ENCODE data around the gene GFI1B.
"Not testable (repeated sequence)": the region's sequence is repeated elsewhere in the genome, so short reads cannot be mapped to it uniquely, and the experiment has no call there.

The GFI1B gene

DNA sequence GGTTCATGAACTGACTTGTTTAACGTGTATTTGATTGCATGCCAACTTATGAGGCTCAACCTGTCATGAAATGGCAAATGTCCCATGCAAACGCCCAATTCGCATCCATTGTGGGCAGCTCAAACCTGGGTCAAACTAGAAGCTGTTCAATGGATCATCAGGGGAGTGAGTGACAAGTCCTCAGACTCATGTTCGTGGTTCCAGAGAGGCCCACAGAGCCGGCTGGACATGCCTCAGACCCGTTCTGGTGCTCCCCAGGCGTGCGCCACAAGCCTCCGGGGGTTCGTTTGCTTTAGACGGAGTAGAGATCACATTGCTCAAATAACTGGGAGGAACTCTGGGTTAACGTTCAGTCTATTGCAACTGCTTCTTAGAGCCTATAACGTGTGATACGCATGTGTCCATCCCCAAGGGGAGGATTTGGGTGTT lies 15.0 kb downstream of the GFI1B start:
- DNase-seq, result no peak

DNA sequence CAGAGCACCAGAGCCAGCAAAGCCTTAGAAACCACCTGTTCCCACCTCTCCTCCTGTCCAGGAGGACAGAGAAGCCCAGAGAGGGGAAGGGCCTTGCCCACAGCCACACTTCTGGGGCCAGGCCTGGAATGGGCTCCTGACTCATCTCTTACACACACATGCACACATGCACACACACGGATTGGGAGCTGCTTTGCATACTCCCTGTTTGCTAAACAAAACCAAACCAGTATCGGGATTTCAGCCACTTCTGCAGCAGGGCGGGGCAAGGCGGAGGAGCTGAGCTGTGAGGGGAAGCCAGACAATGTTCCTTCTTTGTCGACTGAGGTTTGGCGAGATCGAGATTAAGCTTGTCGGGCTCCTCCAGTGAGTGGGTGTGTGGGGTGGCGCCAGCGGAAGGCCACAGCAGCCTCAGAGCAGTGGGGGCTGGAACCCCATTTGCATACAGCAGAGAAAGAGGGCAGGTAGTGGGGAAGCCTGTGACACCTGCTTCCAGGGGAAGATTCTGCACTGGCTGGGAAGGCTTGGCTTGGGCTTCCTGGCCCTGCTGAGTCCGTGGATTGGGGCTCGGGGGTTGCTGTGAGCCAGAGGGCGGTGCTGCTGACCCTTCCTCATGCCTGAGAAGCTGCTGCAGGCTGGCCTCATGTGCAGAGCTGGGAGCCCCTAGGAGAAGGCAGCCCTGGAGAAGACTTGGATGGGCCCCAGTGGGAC lies 16.1 kb downstream of the GFI1B start:
- DNase-seq, result no peak

- no peak for DNase-seq
Observed at GRCh38 chr9:132995121-132995420, 16.6 kb downstream of the GFI1B start.

GRCh38 chr9:132995879-132996278 lies 17.4 kb downstream of the GFI1B start:
- no peak for DNase-seq

DNA sequence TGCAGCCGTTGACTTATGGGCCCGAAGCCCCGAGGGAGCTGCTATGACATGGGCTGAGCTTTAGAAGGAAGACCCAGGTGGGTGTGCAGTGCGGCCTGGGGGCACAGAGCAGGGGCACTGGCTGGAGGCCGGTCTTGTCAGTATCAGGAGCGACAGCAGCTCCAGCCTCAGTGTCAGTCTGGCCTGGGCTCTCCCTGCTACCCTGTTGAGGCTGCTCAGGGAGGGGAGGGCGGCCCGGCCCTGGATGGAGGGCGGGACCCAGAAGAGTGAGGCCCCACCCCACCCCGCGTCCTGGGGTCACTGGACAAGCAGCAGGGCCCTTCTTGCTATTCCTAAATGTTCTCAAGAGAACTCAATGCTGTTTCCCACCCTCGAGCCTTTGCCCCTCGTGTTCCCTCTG lies 18.0 kb downstream of the GFI1B start:
- no peak for DNase-seq

GRCh38 chr9:132997591-132997990 lies 19.1 kb downstream of the GFI1B start:
- no peak for DNase-seq

GRCh38 chr9:132998221-132998620 lies 19.7 kb downstream of the GFI1B start:
- not testable (repeated sequence) for DNase-seq

DNA sequence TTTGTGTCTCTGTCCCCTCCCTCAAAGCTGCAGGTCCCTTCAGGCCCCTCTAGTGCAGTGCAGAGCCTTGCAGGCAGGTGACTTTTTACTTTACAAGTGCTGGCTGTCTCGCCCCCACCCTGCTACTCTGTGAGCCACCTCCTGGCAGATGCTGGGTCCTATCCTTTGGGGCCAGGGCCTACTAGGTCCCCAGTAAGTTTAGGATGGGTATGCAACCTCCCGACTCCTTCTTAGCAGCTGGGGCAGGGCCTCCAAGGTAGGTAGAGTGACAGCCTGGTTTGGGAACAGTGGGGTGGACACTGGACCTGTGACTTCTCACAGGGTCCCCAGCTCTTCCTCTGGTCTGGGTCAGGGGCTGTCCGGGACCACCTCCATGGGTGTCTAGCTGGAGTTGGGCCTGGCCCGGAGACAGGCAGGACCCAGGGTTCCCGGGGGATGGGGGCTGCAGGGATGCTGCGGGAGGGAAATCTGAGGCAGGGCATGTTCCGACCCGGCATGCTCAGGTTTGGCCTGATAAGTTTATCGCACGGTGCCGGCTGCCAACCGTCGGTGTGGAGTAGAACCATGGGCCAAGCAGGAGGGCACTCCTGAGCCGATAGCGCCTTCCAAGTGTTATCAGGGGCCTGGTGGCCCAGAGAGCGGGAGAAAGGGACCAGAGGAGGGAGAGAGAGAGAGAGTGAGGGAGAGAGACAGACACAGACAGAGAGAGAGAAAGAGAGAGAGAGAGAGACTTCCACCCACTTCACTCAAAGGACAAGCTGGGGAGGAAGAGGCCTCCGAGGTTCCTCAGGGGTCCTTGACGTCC lies 20.5 kb downstream of the GFI1B start:
- DNase-seq, result no peak

GRCh38 chr9:133002147-133003070 lies 23.9 kb downstream of the GFI1B start:
- no peak for DNase-seq

DNA sequence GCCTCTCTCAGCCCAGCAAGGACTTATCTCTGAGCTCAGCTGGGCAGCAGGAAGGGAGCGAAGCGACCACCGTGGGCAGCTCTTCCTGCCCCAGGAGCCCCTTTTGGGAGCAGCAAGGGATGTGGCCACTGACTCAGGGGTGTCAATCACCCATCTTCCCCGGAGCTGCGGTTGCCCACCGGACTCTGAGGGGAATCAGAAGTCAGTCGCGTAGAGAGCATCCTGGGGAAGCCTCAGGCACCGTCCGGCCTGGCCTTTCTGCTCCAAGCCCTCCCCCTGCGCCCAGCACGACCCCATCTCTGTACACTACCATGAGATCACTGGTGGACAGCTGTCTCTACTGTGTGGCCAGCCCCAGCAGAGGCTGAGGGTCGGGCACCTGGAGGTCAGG lies 24.6 kb downstream of the GFI1B start:
- DNase-seq, result no peak

- DNase-seq, result no peak
Observed at GRCh38 chr9:133003671-133004090, 25.2 kb downstream of the GFI1B start.

DNA sequence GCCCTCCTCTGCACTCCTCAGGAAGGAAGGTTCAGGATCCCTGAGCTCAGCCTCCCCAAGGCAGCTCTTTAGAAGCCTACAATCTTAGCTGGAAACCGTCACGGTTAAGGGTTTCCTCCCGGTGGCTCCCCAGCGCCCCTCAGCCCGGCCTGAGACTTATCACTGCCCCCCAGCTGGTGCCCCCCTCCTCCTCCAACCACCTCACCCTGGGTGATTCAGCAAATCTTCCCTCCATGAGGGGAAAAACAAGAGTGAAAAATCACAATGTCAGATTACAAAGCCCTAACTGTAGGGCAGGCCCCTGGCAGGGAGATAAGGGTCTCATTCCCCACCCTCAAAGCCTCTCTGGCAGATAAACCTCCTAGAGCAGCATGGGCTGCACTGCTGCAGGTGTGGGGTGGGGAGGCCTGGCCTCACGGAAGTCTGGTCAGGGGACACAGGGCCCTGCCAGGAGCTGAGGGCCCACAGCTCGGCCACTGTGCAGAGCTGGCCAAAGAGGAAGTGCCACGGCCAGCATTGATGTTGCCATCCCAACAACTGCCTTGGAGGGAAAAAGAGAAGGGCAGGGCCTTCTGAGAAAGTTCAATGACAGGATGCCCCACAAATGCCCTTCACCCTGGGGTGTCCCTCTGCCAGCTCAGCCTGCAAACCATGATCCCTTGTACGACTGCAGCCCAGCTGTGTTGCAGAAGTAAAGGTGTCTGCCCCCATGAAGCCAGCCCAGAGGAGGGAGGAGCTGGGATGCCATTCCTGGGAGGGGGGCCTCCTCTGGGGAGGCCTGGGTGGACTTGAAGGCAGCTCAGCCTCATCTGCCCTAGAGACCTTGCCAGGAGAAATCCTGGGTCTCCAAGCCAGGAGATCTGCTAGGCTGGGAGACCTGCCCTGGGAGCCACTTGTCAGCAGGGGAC lies 25.9 kb downstream of the GFI1B start:
- DNase-seq, result no peak

- DNase-seq, result no peak
Observed at GRCh38 chr9:133004999-133005760, 26.7 kb downstream of the GFI1B start.

DNA sequence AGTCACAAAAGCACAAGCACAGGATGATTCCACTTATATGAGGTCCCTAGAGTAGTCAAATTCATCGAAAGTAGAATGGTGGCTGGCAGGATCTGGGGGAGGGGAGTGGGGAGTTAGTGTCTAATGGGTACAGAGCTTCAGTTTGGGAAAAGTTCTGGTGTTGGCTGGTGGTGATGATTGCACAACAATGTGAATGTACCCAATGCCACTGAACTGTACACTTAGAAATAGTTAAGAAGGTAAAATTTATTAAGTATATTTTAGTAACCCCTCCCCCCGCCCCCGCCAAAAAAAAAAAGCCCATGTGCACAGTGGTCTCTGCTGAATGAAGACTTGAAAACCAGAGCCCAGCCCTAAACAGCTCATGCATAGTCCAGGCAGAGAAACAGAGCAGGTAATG lies 27.5 kb downstream of the GFI1B start:
- DNase-seq, result no peak

DNA sequence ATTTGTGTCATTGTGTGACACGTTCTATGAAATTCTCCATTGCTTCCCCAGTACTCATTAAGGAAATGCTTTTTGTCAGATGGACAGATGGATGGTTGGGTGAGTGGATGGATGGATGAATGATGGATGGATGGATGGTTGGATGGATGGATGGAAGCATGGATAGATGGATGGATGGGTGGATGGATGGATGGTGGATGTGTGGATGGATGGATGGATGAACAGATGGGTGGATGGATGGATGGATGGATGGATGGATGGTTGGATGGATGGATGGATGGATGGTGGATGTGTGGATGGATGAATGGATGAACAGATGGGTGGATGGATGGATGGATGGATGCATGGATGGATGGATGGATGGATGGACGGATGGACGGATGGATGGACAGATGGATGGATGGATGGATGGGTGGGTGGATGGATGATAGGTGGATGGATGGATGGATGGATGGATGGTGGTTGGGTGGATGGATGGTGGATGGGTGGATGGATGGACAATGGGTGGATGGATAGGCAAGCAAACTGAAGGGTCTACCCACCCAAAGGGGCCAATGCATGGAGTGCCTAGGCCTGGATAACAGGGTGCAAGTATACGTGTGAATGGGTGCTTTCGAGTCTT lies 28.3 kb downstream of the GFI1B start:
- no peak for DNase-seq

GRCh38 chr9:133008406-133008805 lies 29.9 kb downstream of the GFI1B start:
- no peak for DNase-seq

DNA sequence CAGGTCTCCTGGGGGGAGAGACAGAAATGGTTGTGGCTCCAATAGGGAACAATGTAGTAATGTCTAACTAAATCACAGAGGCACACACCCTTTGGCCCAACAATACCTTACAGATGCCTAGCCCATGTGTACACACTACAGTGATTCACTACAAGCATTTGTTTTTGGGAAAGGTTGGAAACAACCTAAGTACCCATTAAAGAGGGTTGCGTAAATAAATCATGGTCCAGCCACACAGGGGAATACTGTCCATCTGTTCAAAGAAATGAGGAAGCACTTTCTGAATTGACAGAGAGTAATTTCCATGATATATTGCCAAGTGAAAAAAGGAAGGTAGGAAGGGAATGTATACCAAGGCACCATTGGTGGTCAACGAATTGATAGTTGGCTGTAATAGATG lies 30.3 kb downstream of the GFI1B start:
- DNase-seq, result no peak

DNA sequence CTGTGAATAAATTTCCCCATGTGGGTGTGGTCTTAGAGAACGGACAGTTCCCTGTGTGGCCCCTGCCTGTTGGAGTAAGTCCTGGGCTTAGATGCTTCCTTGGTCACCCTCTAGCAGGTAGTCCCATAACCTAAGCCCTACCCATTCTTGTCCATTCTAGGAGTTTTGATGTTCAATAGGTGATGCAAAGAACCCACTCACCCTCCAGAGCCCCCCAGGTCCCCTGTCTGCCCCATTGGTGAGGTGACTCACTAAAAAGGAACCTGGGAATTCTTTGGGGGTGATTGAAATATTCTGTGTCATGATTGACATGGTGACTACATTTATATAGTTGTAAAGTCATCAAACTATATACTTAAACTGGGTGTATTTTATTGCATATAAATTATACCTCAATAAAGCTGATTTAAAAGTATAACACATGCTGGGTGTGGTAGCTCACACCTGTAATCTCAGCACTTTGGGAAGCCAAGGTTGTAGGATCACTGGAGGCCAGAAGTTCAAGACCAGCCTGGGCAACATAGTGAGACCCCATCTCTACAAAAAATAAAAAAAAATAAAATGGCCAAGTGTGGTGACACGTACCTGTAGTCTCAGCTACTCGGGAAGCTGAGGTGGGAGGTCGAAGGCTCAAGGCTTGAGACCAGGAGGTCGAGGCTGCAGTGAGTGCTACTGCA lies 31.6 kb downstream of the GFI1B start:
- no peak for DNase-seq

DNA sequence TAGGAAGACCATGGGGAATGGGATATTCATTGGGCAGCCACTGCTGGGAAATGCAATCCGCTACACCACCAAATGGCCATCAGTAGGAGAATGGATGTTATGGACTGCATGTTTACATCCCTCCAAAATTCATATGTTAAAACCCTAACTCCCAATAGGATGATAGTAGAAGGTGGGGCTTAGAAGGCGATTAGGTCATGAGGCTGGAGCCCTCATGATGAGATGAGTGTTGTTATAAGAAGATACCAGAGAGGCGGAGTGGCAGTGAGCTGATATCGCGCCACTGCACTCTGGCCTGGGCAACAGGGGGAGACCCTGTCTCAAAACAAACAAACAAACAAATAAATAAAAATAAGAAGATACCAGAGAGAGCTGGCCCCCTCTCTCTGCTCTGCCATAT lies 36.2 kb downstream of the GFI1B start:
- DNase-seq, result no peak

DNA sequence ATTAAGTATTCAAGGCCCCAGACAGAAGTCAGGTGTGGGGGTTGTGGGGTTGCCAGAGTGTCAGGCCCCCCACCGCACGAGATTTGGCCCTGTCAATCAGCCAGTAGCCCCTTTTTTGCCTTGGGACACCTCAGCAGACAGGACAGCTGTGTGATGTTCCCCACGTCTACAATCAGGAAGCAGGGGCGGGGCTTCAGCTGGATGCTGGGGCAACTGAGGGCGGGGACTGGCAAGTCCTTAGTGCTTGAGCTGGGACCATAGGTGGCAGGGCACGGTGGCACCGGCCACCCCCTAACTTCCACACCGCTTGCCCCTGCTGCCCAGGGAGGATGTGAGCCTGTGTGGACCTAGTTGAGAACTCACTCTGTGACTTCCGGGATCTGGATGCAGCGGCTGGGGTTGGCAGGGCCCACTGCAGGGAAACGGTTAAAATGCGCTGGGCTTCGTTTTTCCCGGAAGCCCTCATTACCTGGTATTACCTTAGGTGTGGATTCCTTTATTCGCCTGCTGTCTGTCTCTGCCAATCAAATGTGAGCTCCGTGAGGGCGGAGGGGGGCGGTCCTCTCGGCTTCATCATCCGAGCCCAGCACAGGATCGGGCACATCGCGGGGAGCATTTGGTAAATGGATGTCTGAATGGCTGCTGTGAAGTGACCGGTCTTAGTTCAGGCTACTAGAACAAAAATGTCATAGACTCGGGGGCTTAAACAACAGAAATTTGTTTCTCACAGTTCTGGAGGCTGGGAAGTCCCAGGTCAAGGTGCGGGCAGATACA lies 44.8 kb downstream of the GFI1B start:
- no peak for DNase-seq

Data from COR-L47 (cell line).